Common myeloid progenitor, CD34-positive (primary cell): ENCODE data around the gene SLC15A1.

Experiments
- CTCF ChIA-PET: fragments of 350-600 bp; sonication (Branson Sonifier 250); formaldehyde crosslinking; loops from one replicate; lab custom pipeline; 2021; ENCODE audit warnings: antibody characterized with exemption; lab: Charles Lee
- POLR2A ChIA-PET: fragments of 350-600 bp; sonication (Branson Sonifier 250); formaldehyde crosslinking; loops from one replicate; lab custom pipeline; 2021; ENCODE audit warnings: antibody characterized with exemption; lab: Charles Lee
- DNase-seq, 3 donors: peaks; one replicate each; pipeline versions ENCODE4 v3.0.0 to v3.0.0-alpha.2; 2013
- H3K27ac ChIP-seq, 2 experiments: 1 replicate in 1 of 2; 2 replicates in 1 of 2; pipeline ENCODE4 v1.7.0; 2013; ENCODE audit warnings: inconsistent platforms in 2 of 2, low read length in 2 of 2, mild to moderate bottlenecking in 2 of 2, low read depth in 1 of 2, moderate library complexity in 1 of 2; ENCODE audit not compliant: severe bottlenecking in 2 of 2, insufficient read depth in 1 of 2, poor library complexity in 1 of 2
- H3K27me3 ChIP-seq, 5 experiments: replicated peaks in 2 of 5; 1 replicate in 3 of 5; 2 replicates in 2 of 5; pipeline versions ENCODE4 v1.6.1 to v1.7.0; 2013; ENCODE audit warnings: low read length in 4 of 5, mild to moderate bottlenecking in 2 of 5, moderate library complexity in 2 of 5, inconsistent platforms in 1 of 5; ENCODE audit not compliant: insufficient read depth in 5 of 5, control insufficient read depth in 4 of 5
- H3K36me3 ChIP-seq, 4 experiments: 1 replicate in 2 of 4; 2 replicates in 2 of 4; pipeline versions ENCODE4 v1.6.1 to v1.7.0; 2013; ENCODE audit warnings: low read length in 3 of 4, control low read depth in 1 of 4, mild to moderate bottlenecking in 1 of 4; ENCODE audit not compliant: control insufficient read depth in 4 of 4, insufficient read depth in 4 of 4
- H3K4me1 ChIP-seq, 4 experiments: 1 replicate in 3 of 4; 2 replicates in 1 of 4; pipeline versions ENCODE4 v1.6.1 to v1.7.1; 2013; ENCODE audit warnings: low read length in 3 of 4, mild to moderate bottlenecking in 3 of 4, control low read depth in 1 of 4, inconsistent platforms in 1 of 4, moderate library complexity in 1 of 4; ENCODE audit not compliant: control insufficient read depth in 4 of 4, insufficient read depth in 4 of 4; ENCODE audit errors: control extremely low read depth in 1 of 4
- H3K4me3 ChIP-seq, 7 experiments: 1 replicate in 4 of 7; 2 replicates in 3 of 7; pipeline versions ENCODE4 v1.5.1 to v1.7.0; 2013; ENCODE audit warnings: mild to moderate bottlenecking in 7 of 7, low read length in 6 of 7, moderate library complexity in 6 of 7, inconsistent platforms in 2 of 7, low read depth in 2 of 7, control low read depth in 1 of 7; ENCODE audit not compliant: insufficient read depth in 4 of 7, control insufficient read depth in 1 of 7; ENCODE audit errors: extremely low read depth in 1 of 7
- H3K9me3 ChIP-seq, 5 experiments: 1 replicate in 4 of 5; 2 replicates in 1 of 5; pipeline versions ENCODE4 v1.6.1 to v1.7.1; 2013; ENCODE audit warnings: low read length in 4 of 5, mild to moderate bottlenecking in 2 of 5, inconsistent platforms in 1 of 5, low read depth in 1 of 5, moderate library complexity in 1 of 5; ENCODE audit not compliant: control insufficient read depth in 4 of 5, insufficient read depth in 2 of 5; ENCODE audit errors: control extremely low read depth in 1 of 5
- WGBS: methylation state at CpG from one replicate; pipeline ENCODE4 v1.1.5; 2013; ENCODE audit not compliant: insufficient coverage; 5-methylcytosine and 5-hydroxymethylcytosine counted together

Gene SLC15A1

GRCh38 chr13:98787173-98787572 lies 34.7 kb upstream of the SLC15A1 start:
- H3K27ac ChIP-seq = no peak overlapping the region
- no peaks in the 10 kb centered on the region for H3K36me3 ChIP-seq
- ChIA-PET POLR2A (no interaction called here), CTCF (no interaction called here)
- 82% methylated on average over 9 of the region's 10 CpGs for WGBS
- no peak overlapping the region for H3K4me3 ChIP-seq
- peaks cover 0 to 4% (median 0%) of the 10 kb centered on the region in 5 experiments for H3K9me3 ChIP-seq
- peaks cover 0 to 43% (median 2%) of the 10 kb centered on the region in 5 experiments for H3K27me3 ChIP-seq
- no peaks in the 10 kb centered on the region for H3K4me1 ChIP-seq
- DNase-seq = no peak

DNA sequence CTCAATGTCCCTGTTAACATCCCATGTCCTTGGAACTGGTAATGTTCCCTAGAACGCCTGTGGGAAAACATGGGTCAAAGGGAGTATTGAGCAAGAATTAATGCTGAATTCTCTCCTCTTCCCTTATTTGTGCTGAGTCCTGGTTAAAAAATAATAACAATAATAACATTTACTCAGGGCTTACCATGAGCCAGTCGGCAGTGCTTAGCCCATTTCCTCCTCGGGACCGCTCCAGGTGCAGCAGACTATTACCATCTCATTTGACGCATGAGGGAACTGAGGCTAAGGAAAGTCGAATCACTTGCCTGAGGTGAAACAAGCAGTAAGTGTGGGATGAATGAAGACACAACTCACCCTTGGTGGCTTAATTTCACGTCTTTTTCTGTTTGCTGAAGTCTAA lies 33.6 kb upstream of the SLC15A1 start:
- no peak for DNase-seq
- Histone ChIP-seq H3K4me3 (no peak overlapping the region), H3K4me1 (no peaks in the 10 kb centered on the region), H3K27me3 (peaks cover 0 to 46% (median 4%) of the 10 kb centered on the region in 5 experiments), H3K27ac (no peak overlapping the region), H3K36me3 (no peaks in the 10 kb centered on the region), H3K9me3 (peaks cover 0 to 6% (median 0%) of the 10 kb centered on the region in 5 experiments)
- WGBS = 93% methylated on average over 6 of the region's 7 CpGs
- CTCF ChIA-PET = no interaction called here
- POLR2A ChIA-PET = no interaction called here

DNA sequence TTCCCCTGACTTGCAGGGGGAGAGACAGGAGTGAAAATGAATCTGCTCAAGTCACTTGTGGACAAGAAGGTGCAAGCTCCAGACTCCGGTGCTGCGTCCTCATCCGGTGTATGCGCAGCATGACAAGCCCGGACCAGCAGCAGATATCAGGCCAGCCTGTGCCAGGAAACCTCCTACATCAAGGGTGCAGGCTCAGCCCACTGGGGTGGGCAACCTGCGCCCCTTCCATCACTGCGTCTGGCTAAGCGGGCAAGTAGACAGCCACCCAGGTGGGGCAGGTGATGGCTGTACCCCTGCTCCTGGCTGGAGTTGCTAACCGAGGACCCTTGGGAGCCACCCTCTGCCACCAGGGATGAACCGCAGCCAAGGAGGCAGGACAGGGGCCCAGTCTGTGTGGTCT lies 32.9 kb upstream of the SLC15A1 start:
- POLR2A ChIA-PET = no interaction called here
- Histone ChIP-seq H3K27me3 (peaks cover 0 to 46% (median 4%) of the 10 kb centered on the region in 5 experiments), H3K4me1 (no peaks in the 10 kb centered on the region), H3K36me3 (no peaks in the 10 kb centered on the region), H3K9me3 (peaks cover 0 to 6% (median 0%) of the 10 kb centered on the region in 5 experiments), H3K4me3 (no peak overlapping the region), H3K27ac (no peak overlapping the region)
- CTCF ChIA-PET = no interaction called here
- no peak for DNase-seq
- WGBS = 95% methylated on average over 9 of the region's 10 CpGs

DNA sequence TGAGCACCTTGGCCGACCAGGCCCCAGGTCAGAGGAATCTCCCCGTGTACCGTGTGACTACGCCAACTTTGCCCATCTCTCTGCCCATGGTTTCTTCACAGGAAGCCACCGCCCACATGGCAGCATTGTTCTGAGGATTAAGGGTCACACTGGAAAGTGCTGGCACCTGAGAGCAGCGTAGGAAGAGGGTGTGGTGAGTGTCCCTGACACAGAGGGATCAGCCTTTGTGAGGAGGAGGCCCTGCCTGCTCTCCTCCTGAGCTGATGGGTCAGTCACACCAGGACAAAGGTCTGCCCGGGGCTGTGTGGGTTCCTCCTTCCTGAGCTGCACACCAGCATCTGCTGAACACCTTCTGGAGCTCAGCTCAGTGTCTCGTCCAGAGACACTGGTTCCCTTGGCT lies 32.2 kb upstream of the SLC15A1 start:
- no peaks in the 10 kb centered on the region for H3K36me3 ChIP-seq
- ChIA-PET CTCF (no interaction called here), POLR2A (no interaction called here)
- DNase-seq = no peak
- peaks cover 0 to 3% (median 0%) of the 10 kb centered on the region in 5 experiments for H3K9me3 ChIP-seq
- H3K27me3 ChIP-seq = peaks cover 0 to 44% (median 4%) of the 10 kb centered on the region in 5 experiments
- 90% methylated on average over 7 of the region's 8 CpGs for WGBS
- no peak overlapping the region for H3K27ac ChIP-seq
- H3K4me3 ChIP-seq = no peak overlapping the region
- H3K4me1 ChIP-seq = no peaks in the 10 kb centered on the region

DNA sequence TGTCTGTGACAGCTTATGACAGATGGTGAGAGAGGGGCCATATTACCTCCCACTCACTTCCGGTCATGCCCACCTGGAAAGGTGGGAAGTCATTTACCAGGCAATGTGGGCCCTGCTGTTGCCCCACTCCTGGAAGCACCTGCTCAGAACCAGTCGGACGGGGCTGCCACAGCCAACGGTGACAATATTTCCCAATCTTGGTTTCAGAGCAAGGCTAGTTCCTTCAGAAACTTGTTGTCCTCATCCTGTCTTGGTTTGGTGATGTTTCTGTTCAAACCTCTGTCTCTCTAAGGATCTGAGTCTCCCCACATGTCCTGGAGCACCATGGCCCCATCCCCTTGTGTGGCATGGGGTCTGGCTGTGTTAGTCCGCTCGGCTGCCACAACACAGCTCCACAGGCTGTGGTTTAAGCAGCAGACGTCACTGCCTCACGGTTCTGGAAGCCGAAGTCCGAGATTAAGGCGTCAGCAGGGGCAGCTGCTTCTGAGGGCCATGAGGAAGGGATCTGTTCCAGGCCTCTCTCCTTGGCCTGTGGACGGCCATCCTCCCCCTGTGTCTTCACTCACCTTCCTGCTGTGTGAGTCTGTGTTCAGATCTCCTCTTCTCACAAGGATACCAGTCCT lies 31.5 kb upstream of the SLC15A1 start:
- WGBS = 89% methylated on average over 12 of the region's 12 CpGs
- no peaks in the 10 kb centered on the region for H3K4me1 ChIP-seq
- CTCF ChIA-PET = no interaction called here
- POLR2A ChIA-PET = no interaction called here
- no peaks in the 10 kb centered on the region for H3K36me3 ChIP-seq
- H3K27ac ChIP-seq = no peak overlapping the region
- no peak for DNase-seq
- peaks cover 0 to 44% (median 4%) of the 10 kb centered on the region in 5 experiments for H3K27me3 ChIP-seq
- H3K9me3 ChIP-seq = peaks cover 0 to 2% (median 0%) of the 10 kb centered on the region in 5 experiments
- no peak overlapping the region for H3K4me3 ChIP-seq

- no peak overlapping the region for H3K27ac ChIP-seq
- peaks cover 0 to 2% (median 0%) of the 10 kb centered on the region in 5 experiments for H3K9me3 ChIP-seq
These were observed 30.2 kb upstream of the SLC15A1 start for GRCh38 chr13:98782654-98783053.

GRCh38 chr13:98781905-98782304 lies 29.4 kb upstream of the SLC15A1 start:
- Histone ChIP-seq H3K27me3 (peaks cover 0 to 37% (median 4%) of the 10 kb centered on the region in 5 experiments), H3K27ac (no peak overlapping the region), H3K9me3 (peaks cover 0 to 2% (median 0%) of the 10 kb centered on the region in 5 experiments), H3K4me3 (no peak overlapping the region), H3K4me1 (no peaks in the 10 kb centered on the region), H3K36me3 (no peaks in the 10 kb centered on the region)
- WGBS = 89% methylated on average over 2 of the region's 7 CpGs
- no peak for DNase-seq
- ChIA-PET CTCF (interaction anchor here (1.2 kb wide), 1 partner anchor 47 kb away, joined by 3 read pairs; no protein-coding TSS in a partner anchor), POLR2A (no interaction called here)

More at GRCh38 chr13:98782654-98783053, 30.2 kb upstream of the SLC15A1 start:
- POLR2A ChIA-PET = no interaction called here
- Histone ChIP-seq H3K27me3 (peaks cover 0 to 44% (median 4%) of the 10 kb centered on the region in 5 experiments), H3K4me3 (no peak overlapping the region), H3K4me1 (no peaks in the 10 kb centered on the region), H3K36me3 (no peaks in the 10 kb centered on the region)
- CTCF ChIA-PET = interaction anchor here (1.2 kb wide), 1 partner anchor 46 kb away, joined by 3 read pairs; no protein-coding TSS in a partner anchor
- no peak for DNase-seq
- 86% methylated on average over 3 of the region's 5 CpGs for WGBS
